ENCODE measurements around the gene TNS3.

Gene TNS3

DNA sequence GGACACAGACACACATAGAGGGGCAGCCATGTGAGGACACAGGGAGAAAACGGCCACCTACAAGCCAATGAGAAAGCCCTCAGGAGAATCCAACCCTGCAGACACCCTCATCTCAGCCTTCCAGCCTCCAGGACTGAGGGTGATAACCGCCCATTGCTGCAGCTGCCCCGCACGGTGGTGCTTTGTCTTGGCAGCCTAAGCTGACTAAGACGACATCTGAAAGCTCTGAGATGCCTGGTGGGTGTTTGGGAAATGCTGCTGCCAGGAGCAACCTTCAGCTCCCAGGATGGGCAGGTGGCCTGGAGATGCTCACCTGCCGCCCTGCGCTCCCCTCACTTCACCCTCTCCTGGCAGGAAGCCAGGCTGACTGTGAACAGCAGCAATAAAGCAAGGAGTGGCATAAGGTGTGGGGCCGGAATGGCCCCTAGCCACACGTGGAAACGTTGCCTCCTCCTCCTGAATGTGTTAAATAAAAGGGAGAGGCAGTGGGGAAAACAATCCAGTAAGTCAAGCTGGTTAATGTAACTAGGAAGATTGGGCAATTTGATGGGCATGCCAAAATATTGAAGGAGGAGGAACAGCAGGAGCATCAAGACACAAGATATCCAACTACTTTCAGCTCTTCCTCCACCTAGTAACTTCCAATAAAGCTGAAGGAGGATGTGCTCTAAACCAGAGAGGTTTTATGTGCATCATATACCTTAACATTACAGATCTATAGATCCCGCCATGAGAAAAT lies 121.5 kb downstream of the TNS3 start:
- H3K27ac Mint-ChIP-seq = no peak overlapping the region
- no peaks in the 10 kb centered on the region for H3K36me3 Mint-ChIP-seq
- CTCF ChIA-PET = no interaction called here
- no peaks in the 10 kb centered on the region for H3K9me3 Mint-ChIP-seq
- H3K27me3 Mint-ChIP-seq = no peaks in the 10 kb centered on the region
- DNase-seq = no peak
- H3K4me3 Mint-ChIP-seq = no peak overlapping the region
- no peaks in the 10 kb centered on the region for H3K4me1 Mint-ChIP-seq

- DNase-seq = no peak
- Mint-ChIP-seq H3K27ac (no peak overlapping the region), H3K9me3 (no peaks in the 10 kb centered on the region), H3K27me3 (no peaks in the 10 kb centered on the region), H3K4me3 (no peak overlapping the region), H3K4me1 (no peaks in the 10 kb centered on the region), H3K36me3 (no peaks in the 10 kb centered on the region)
- CTCF ChIA-PET = no interaction called here
Measured at GRCh38 chr7:47458486-47458885, 123.4 kb downstream of the TNS3 start.

DNA sequence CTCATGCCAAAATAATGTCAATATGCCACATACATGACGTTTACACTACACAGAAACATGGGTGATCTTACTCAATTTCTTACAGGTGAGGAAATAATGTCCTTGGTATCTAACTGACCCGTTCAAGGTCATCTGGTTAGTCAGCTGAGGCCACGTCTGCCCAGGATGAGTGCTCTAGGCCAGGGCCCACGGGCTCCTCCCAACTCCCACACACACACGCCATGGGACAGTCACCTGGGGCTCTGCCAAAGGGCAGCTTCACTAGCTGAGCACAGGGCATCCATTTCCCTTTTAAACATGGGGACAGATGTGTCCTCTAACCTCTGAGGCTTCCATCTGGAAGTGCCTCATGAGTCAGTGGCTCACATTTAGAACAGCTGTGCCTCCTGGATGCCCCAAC lies 123.9 kb downstream of the TNS3 start:
- Mint-ChIP-seq H3K4me3 (no peak overlapping the region), H3K27ac (no peak overlapping the region), H3K4me1 (no peaks in the 10 kb centered on the region), H3K27me3 (no peaks in the 10 kb centered on the region), H3K36me3 (no peaks in the 10 kb centered on the region), H3K9me3 (no peaks in the 10 kb centered on the region)
- CTCF ChIA-PET = no interaction called here
- DNase-seq = no peak

GRCh38 chr7:47456210-47456955 lies 125.5 kb downstream of the TNS3 start:
- Mint-ChIP-seq H3K27me3 (no peaks in the 10 kb centered on the region), H3K27ac (no peak overlapping the region), H3K4me1 (no peaks in the 10 kb centered on the region), H3K36me3 (no peaks in the 10 kb centered on the region), H3K9me3 (no peaks in the 10 kb centered on the region), H3K4me3 (no peak overlapping the region)
- CTCF ChIA-PET = interaction anchor here (0.6 kb wide), 1 partner anchor 170 kb away, joined by 3 read pairs; no protein-coding TSS in a partner anchor
- no peak for DNase-seq

DNA sequence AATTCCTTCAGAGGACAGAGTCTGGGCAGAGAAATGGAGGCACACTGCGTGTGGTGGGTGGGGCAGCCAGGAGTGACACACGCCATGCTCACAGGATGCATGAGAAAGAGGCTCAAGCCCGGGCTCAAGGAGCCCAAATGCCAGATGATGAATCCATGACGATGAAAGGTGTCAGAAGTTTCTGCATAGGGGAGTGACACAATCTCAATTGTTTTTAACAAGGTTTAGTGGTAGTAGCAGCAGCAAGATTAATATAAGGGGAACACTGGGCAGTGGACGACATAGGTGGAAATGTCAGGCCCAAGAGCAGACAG lies 126.1 kb downstream of the TNS3 start:
- CTCF ChIA-PET = no interaction called here
- H3K4me1 Mint-ChIP-seq = no peaks in the 10 kb centered on the region
- no peak overlapping the region for H3K27ac Mint-ChIP-seq
- H3K9me3 Mint-ChIP-seq = no peaks in the 10 kb centered on the region
- H3K27me3 Mint-ChIP-seq = no peaks in the 10 kb centered on the region
- no peak for DNase-seq
- H3K4me3 Mint-ChIP-seq = no peak overlapping the region
- no peaks in the 10 kb centered on the region for H3K36me3 Mint-ChIP-seq

GRCh38 chr7:47454974-47455871 lies 126.7 kb downstream of the TNS3 start:
- H3K36me3 Mint-ChIP-seq = no peaks in the 10 kb centered on the region
- CTCF ChIA-PET = no interaction called here

GRCh38 chr7:47454069-47454973 lies 127.6 kb downstream of the TNS3 start:
- Mint-ChIP-seq H3K9me3 (no peaks in the 10 kb centered on the region), H3K27ac (no peak overlapping the region), H3K4me1 (no peaks in the 10 kb centered on the region), H3K36me3 (no peaks in the 10 kb centered on the region), H3K4me3 (no peak overlapping the region), H3K27me3 (no peaks in the 10 kb centered on the region)
- CTCF ChIA-PET = interaction anchor here (0.7 kb wide), 1 partner anchor 186 kb away, joined by 3 read pairs; no protein-coding TSS in a partner anchor
- DNase-seq = no peak

More at GRCh38 chr7:47454974-47455871, 126.7 kb downstream of the TNS3 start:
- Mint-ChIP-seq H3K27ac (no peak overlapping the region), H3K4me1 (no peaks in the 10 kb centered on the region), H3K27me3 (no peaks in the 10 kb centered on the region), H3K9me3 (no peaks in the 10 kb centered on the region), H3K4me3 (no peak overlapping the region)
- DNase-seq = no peak

DNA sequence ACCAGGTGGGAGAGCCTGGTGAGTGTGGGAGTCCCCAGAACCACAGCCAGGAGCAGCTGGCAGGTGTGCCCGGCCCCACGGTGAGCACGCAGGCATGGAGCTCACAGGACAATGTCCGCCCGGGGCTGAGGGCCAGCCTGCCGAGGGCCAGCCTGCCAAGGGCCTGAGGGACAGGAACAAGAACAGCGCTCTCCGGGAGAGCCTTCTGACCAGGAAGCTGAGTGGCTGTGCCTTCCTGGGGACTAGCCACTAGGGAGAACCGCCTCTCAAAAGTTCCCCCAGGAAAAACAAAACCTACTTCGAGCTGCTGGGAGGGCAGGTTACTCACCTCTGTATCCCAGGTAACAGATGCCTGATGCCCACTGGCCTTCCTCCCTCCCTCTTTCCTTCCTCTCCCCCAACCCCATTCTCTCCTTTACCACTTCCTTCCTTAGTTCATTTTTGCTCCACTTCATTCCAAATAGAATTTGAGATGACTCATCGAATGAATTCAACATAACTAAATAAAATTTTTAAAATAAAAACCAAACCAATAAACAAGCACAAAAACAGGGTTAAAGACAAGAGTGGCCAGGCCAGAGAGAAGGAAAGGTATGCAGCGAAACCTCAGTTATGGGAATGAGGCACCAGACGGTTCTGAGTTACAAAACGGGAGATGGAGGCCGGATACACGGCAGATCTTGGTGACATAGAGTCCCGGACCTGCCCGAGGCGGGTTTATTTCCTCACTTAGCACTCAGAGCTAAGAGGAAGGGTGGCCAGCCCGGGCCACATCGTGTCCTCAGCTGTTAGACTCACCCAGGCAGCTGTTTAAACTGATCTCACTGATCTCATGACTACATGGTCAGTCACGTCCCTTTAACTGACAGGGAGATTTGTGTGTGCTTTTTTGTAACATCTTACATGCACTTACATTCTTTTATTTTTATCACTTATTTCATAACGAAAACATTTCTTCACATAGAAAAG lies 128.5 kb downstream of the TNS3 start:
- Mint-ChIP-seq H3K36me3 (no peaks in the 10 kb centered on the region), H3K4me1 (no peaks in the 10 kb centered on the region), H3K9me3 (no peaks in the 10 kb centered on the region), H3K27me3 (no peaks in the 10 kb centered on the region), H3K4me3 (no peak overlapping the region), H3K27ac (no peak overlapping the region)
- CTCF ChIA-PET = interaction anchor here (0.7 kb wide), 1 partner anchor 187 kb away, joined by 3 read pairs; no protein-coding TSS in a partner anchor
- DNase-seq = no peak

- DNase-seq = no peak
- CTCF ChIA-PET = no interaction called here
- Mint-ChIP-seq H3K9me3 (peaks cover under 1% of the 10 kb centered on the region), H3K27me3 (no peaks in the 10 kb centered on the region), H3K36me3 (no peaks in the 10 kb centered on the region), H3K27ac (no peak overlapping the region), H3K4me1 (no peaks in the 10 kb centered on the region), H3K4me3 (no peak overlapping the region)
Measured at GRCh38 chr7:47452715-47453092, 129.2 kb downstream of the TNS3 start.

DNA sequence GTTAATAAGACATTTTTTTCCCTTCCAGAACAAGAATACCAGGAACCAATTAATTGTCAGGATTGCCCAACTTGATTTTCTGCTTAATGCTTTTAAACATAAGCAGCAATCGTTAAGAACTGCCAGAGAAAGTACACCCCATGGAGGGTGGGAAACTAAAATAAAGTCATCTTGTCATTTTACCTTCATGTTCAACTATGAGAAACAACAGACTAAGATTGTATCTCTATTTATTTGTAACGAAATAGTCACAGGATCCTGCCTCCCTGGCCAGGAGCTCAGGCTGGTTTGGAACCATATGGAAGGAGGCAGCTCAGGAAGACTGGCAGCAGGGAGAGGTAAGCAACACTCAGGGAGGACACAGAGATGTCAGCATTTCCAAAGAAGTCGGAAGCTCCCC lies 129.6 kb downstream of the TNS3 start:
- H3K36me3 Mint-ChIP-seq = no peaks in the 10 kb centered on the region
- no peak for DNase-seq
- H3K27me3 Mint-ChIP-seq = no peaks in the 10 kb centered on the region
- CTCF ChIA-PET = no interaction called here
- H3K27ac Mint-ChIP-seq = no peak overlapping the region
- H3K4me3 Mint-ChIP-seq = no peak overlapping the region
- no peaks in the 10 kb centered on the region for H3K4me1 Mint-ChIP-seq
- H3K9me3 Mint-ChIP-seq = peaks cover 1% of the 10 kb centered on the region

- peaks cover 1% of the 10 kb centered on the region for H3K9me3 Mint-ChIP-seq
- H3K4me3 Mint-ChIP-seq = no peak overlapping the region
- no peak for DNase-seq
- no peaks in the 10 kb centered on the region for H3K27me3 Mint-ChIP-seq
- H3K36me3 Mint-ChIP-seq = no peaks in the 10 kb centered on the region
- CTCF ChIA-PET = no interaction called here
- H3K27ac Mint-ChIP-seq = no peak overlapping the region
- H3K4me1 Mint-ChIP-seq = no peaks in the 10 kb centered on the region
Measured at GRCh38 chr7:47451851-47452205, 130.1 kb downstream of the TNS3 start.

DNA sequence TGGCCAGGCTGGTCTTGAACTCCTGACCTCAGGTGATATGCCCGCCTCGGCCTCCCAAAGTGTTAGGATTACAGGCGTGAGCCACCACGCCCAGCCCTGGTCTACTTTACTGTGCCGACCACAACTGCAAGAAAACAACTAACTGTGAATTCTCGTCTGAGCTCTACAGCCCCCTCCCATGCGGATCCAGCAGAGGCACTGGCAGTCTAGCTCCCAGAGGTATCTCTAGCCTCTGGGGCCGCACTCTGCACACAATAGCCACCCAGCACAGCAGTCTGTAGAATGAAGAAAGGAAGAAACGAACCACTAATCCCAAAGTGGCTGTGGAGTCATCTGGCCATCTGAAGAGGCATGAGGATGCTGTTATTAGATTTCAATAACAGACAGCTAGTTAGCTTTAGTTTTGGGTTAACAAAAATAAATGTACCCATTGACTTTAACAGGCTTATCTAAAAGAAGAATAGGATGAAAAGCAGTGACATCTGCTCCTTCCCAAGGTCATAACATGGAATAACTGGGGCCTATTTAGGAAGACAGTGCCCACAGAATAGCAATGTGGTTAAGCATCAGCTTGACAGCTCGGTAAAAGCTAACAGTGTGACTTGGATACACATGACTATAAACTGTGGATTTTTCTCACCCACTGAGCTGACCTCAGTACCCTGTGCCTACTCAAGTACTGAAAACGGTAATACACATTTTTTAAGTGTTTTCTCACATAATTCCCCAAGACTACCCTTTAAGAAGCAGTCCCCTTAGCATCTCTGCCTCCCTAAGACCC lies 131.9 kb downstream of the TNS3 start:
- CTCF ChIA-PET = interaction anchor here (1.1 kb wide), 1 partner anchor 184 kb away, joined by 3 read pairs; no protein-coding TSS in a partner anchor
- no peak for DNase-seq
- peaks cover 1% of the 10 kb centered on the region for H3K9me3 Mint-ChIP-seq

More for the DNA sequence above, 131.9 kb downstream of the TNS3 start:
- Mint-ChIP-seq H3K27me3 (no peaks in the 10 kb centered on the region), H3K4me3 (no peak overlapping the region), H3K36me3 (no peaks in the 10 kb centered on the region), H3K4me1 (no peaks in the 10 kb centered on the region), H3K27ac (no peak overlapping the region)
